Endodermal cell (in vitro differentiated cells): ENCODE measurements around the gene RPL35. TPM values are rescaled to one million over a fixed set of nuclear protein-coding genes. Genes with fewer than 3 reads are reported as not detected.
A peak's percentile ranks its signal among the peaks of the same experiment; 100 is the strongest.

ENCODE experiments used
- DNase-seq: peaks from one replicate; pipeline ENCODE4 v3.0.0-alpha.2; 2017
- H3K27ac ChIP-seq: 2 replicates; pipeline ENCODE4 v1.5.1; 2013; ENCODE audit warnings: mild to moderate bottlenecking, low read depth, low read length, moderate library complexity
- H3K27me3 ChIP-seq: 2 replicates; pipeline ENCODE4 v1.6.1; 2013; ENCODE audit warnings: mild to moderate bottlenecking, low read length, moderate library complexity; ENCODE audit not compliant: insufficient read depth, control insufficient read depth, poor library complexity, severe bottlenecking
- H3K36me3 ChIP-seq: 2 replicates; pipeline ENCODE4 v1.7.0; 2013; ENCODE audit warnings: mild to moderate bottlenecking, low read length, moderate library complexity; ENCODE audit not compliant: control insufficient read depth, insufficient read depth
- H3K4me1 ChIP-seq: one replicate; pipeline ENCODE4 v1.7.0; 2013; ENCODE audit warnings: low read length; ENCODE audit not compliant: control insufficient read depth, insufficient read depth
- H3K4me3 ChIP-seq: 2 replicates; pipeline ENCODE4 v1.5.1; 2013; ENCODE audit warnings: mild to moderate bottlenecking, low read length, moderate library complexity
- H3K9ac ChIP-seq: 2 replicates; pipeline ENCODE4 v1.6.1; 2013; ENCODE audit warnings: mild to moderate bottlenecking, low read length, moderate library complexity; ENCODE audit not compliant: poor library complexity, severe bottlenecking; ENCODE audit errors: extremely low read depth
- H3K9me3 ChIP-seq: 2 replicates; pipeline ENCODE4 v1.6.1; 2013; ENCODE audit warnings: mild to moderate bottlenecking, low read length, moderate library complexity; ENCODE audit not compliant: control insufficient read depth
- H3K27ac Mint-ChIP-seq: 2 replicates; pipeline ENCODE4 v1.8.0; 2020; ENCODE audit warnings: mixed read lengths
- H3K27me3 Mint-ChIP-seq: 2 replicates; pipeline ENCODE4 v1.8.0; 2021; ENCODE audit warnings: mild to moderate bottlenecking, mixed read lengths; ENCODE audit not compliant: insufficient read depth
- H3K36me3 Mint-ChIP-seq: 2 replicates; pipeline ENCODE4 v1.8.0; 2020; ENCODE audit warnings: low read depth, mixed read lengths
- H3K4me1 Mint-ChIP-seq: 2 replicates; pipeline ENCODE4 v1.8.0; 2020; ENCODE audit warnings: mixed read lengths
- H3K4me3 Mint-ChIP-seq: 2 replicates; pipeline ENCODE4 v1.8.0; 2020; ENCODE audit warnings: mild to moderate bottlenecking, moderate library complexity, mixed read lengths
- H3K9me3 Mint-ChIP-seq: 2 replicates; pipeline ENCODE4 v1.8.0; 2020; ENCODE audit warnings: mild to moderate bottlenecking, mixed read lengths
- CTCF ChIP-seq: fragments of 200-600 bp; sonication (generic); conservative IDR thresholded peaks from 2 replicates; pipeline ENCODE4 v1.5.0; 2021; ENCODE audit warnings: antibody characterized with exemption, mild to moderate bottlenecking
- WGBS, 2 experiments: methylation state at CpG; one replicate each; pipeline versions ENCODE4 v1.1.5 to v1.1.7; 2013; ENCODE audit warnings: missing lambda C conversion rate in 2 of 2, mixed read lengths in 1 of 2; ENCODE audit not compliant: insufficient coverage in 1 of 2, insufficient read length in 1 of 2; 5-methylcytosine and 5-hydroxymethylcytosine counted together
- total RNA-seq, 2 donors: library from RNA; stranded (reverse); fragmentation: NEBNext Ultra II Directional in 1 of 2; extraction: Animal tissue kit (Norgen Biotek cat#: 25700) in 1 of 2; gene quantifications; 2 replicates in 1 of 2; 3 replicates in 1 of 2; pipeline ENCODE4 v1.2.1, GENCODE V29; 2021

RPL35 gene
- total RNA-seq, 2 donors from 2014 or later: 1,507 to 1,578 TPM

GRCh38 chr9:124868511-124869465 is 7.0 kb upstream of the RPL35 start:
- H3K9ac ChIP-seq: peak overlapping the region; percentile 96
- H3K36me3 Mint-ChIP-seq: peaks cover 23% of the 10 kb centered on the region
- peaks cover 25% of the 10 kb centered on the region for H3K36me3 ChIP-seq
- H3K4me3 Mint-ChIP-seq: peak overlapping the region; percentile 92
- TF ChIP-seq CTCF: peak; percentile 54
- 0 to 1% methylated on average over 29 to 101 of the region's 101 CpGs for WGBS, 2 experiments
- peak overlapping the region; percentile 84 for H3K27ac ChIP-seq
- H3K27me3 Mint-ChIP-seq: no peaks in the 10 kb centered on the region
- H3K27ac Mint-ChIP-seq: peak overlapping the region; percentile 97
- peaks cover 35% of the 10 kb centered on the region for H3K4me1 Mint-ChIP-seq
- H3K4me3 ChIP-seq: peak overlapping the region; percentile 86
- H3K27me3 ChIP-seq: no peaks in the 10 kb centered on the region
- H3K4me1 ChIP-seq: peaks cover 8% of the 10 kb centered on the region
- no peaks in the 10 kb centered on the region for H3K9me3 Mint-ChIP-seq
- H3K9me3 ChIP-seq: no peaks in the 10 kb centered on the region
- DNase-seq: peak; percentile 93

- TF ChIP-seq CTCF: no peak
- no peaks in the 10 kb centered on the region for H3K27me3 Mint-ChIP-seq
- H3K4me1 ChIP-seq: peaks cover 2% of the 10 kb centered on the region
- H3K27me3 ChIP-seq: no peaks in the 10 kb centered on the region
- 94 to 97% methylated on average over 7 of the region's 7 CpGs for WGBS, 2 experiments
- peaks cover 27% of the 10 kb centered on the region for H3K36me3 ChIP-seq
- H3K36me3 Mint-ChIP-seq: peaks cover 31% of the 10 kb centered on the region
- no peak overlapping the region for H3K4me3 ChIP-seq
- H3K9ac ChIP-seq: no peak overlapping the region
- no peaks in the 10 kb centered on the region for H3K9me3 ChIP-seq
- H3K27ac ChIP-seq: no peak overlapping the region
- no peak overlapping the region for H3K27ac Mint-ChIP-seq
- no peak overlapping the region for H3K4me3 Mint-ChIP-seq
- DNase-seq: no peak
- H3K4me1 Mint-ChIP-seq: peaks cover 23% of the 10 kb centered on the region
- H3K9me3 Mint-ChIP-seq: no peaks in the 10 kb centered on the region
Observed at GRCh38 chr9:124863371-124863871, 1.7 kb upstream of the RPL35 start.

- Histone ChIP-seq H3K9ac (peak overlapping the region; percentile 91), H3K27ac (peak overlapping the region; percentile 98), H3K36me3 (peaks cover 42% of the 10 kb centered on the region), H3K27me3 (no peaks in the 10 kb centered on the region), H3K9me3 (no peaks in the 10 kb centered on the region), H3K4me3 (peak overlapping the region; percentile 95), H3K4me1 (peaks cover 2% of the 10 kb centered on the region)
- H3K27me3 Mint-ChIP-seq: no peaks in the 10 kb centered on the region
- no peaks in the 10 kb centered on the region for H3K9me3 Mint-ChIP-seq
- DNase-seq: no peak
- peaks cover 6% of the 10 kb centered on the region for H3K4me1 Mint-ChIP-seq
- H3K36me3 Mint-ChIP-seq: peaks cover 45% of the 10 kb centered on the region
- TF ChIP-seq CTCF: no peak
- 11 to 13% methylated on average over 10 to 12 of the region's 12 CpGs for WGBS, 2 experiments
- peak overlapping the region; percentile 95 for H3K4me3 Mint-ChIP-seq
- peak overlapping the region; percentile 93 for H3K27ac Mint-ChIP-seq
Observed at GRCh38 chr9:124860582-124861341, 995 bp downstream of the RPL35 start.
